ENCODE data around the gene NAPG. TPM values are rescaled to one million over a fixed set of nuclear protein-coding genes. Genes with fewer than 3 reads are reported as not detected.

The NAPG gene
- polyA plus RNA-seq, 6 donors from 2014 or later: 9.6 to 16.8 (median 13.7) TPM

Other genes with a start within 250 kb of the NAPG start
- 1 to 10 TPM in 5 of 6 donors, under 1 TPM in 1; 0.44 to 6.3 (median 2.2) TPM for gene APCDD1, start 71.4 kb upstream of the NAPG start, polyA plus RNA-seq (ENCODE audit: low read depth in 6 of 6)

All from naive B cell (primary cell).